Cardiac fibroblast (primary cell): ENCODE measurements around the gene BAZ1A.
A peak's percentile ranks its signal among the peaks of the same experiment; 100 is the strongest.

Experiments used
- DNase-seq, 2 donors: peaks; one replicate each; pipeline versions ENCODE4 v3.0.0 to v3.0.0-alpha.2; 2010; ENCODE audit warnings: low read depth in 2 of 2
- H3K4me3 ChIP-seq, 2 donors: replicated peaks in 1 of 2; 1 replicate in 1 of 2; 2 replicates in 1 of 2; pipeline ENCODE4 v1.5.1; 2011; ENCODE audit warnings: low read depth in 2 of 2, low read length in 2 of 2, mild to moderate bottlenecking in 2 of 2, moderate library complexity in 1 of 2
- CTCF ChIP-seq: IDR thresholded peaks from one replicate; pipeline ENCODE4 v1.5.1; 2011; ENCODE audit warnings: low read depth, mild to moderate bottlenecking, low read length, inconsistent platforms

BAZ1A gene

GRCh38 chr14:34833549-34834523, 41.3 kb downstream of the BAZ1A start:
- no peak overlapping the region for H3K4me3 ChIP-seq
- no peak for TF ChIP-seq CTCF
- DNase-seq: peak; percentile 18 to 25

- no peak overlapping the region for H3K4me3 ChIP-seq
- DNase-seq: peak in 1 of 2 donors; percentile 59
- no peak for TF ChIP-seq CTCF
Observed at GRCh38 chr14:34826661-34827060, 48.5 kb downstream of the BAZ1A start.

GRCh38 chr14:34824826-34825225, 50.3 kb downstream of the BAZ1A start:
- DNase-seq: no peak

GRCh38 chr14:34824256-34824655, 50.9 kb downstream of the BAZ1A start:
- no peak for DNase-seq
- no peak overlapping the region for H3K4me3 ChIP-seq
- no peak for TF ChIP-seq CTCF

More at GRCh38 chr14:34824826-34825225, 50.3 kb downstream of the BAZ1A start:
- no peak for TF ChIP-seq CTCF
- H3K4me3 ChIP-seq: no peak overlapping the region

- no peak for DNase-seq
- no peak for TF ChIP-seq CTCF
- H3K4me3 ChIP-seq: no peak overlapping the region
Observed at GRCh38 chr14:34817768-34818167, 57.4 kb downstream of the BAZ1A start.

GRCh38 chr14:34810028-34810427, 65.1 kb downstream of the BAZ1A start:
- H3K4me3 ChIP-seq: no peak overlapping the region
- TF ChIP-seq CTCF: no peak
- DNase-seq: no peak

- no peak for DNase-seq
- no peak for TF ChIP-seq CTCF
- no peak overlapping the region for H3K4me3 ChIP-seq
Observed at GRCh38 chr14:34806257-34806656, 68.9 kb downstream of the BAZ1A start.
